MM.1S (cell line): ENCODE data around the gene GAK.

Experiments used
- DNase-seq: peaks from one replicate; pipeline ENCODE4 v3.0.0-alpha.2; 2015
- H2AFZ ChIP-seq: fragments of 300-600 bp; sonication (generic); 2 replicates; pipeline ENCODE4 v1.6.0; 2016; ENCODE audit warnings: antibody characterized with exemption, low read length
- H3F3A ChIP-seq: fragments of 300-600 bp; sonication (generic); 2 replicates; pipeline ENCODE4 v1.6.1; 2016; ENCODE audit warnings: mild to moderate bottlenecking, antibody characterized with exemption, low read length, moderate library complexity, mixed read lengths; ENCODE audit not compliant: insufficient read depth
- H3K27ac ChIP-seq: fragments of 300-600 bp; sonication (generic); 2 replicates; pipeline ENCODE4 v1.5.1; 2016; ENCODE audit warnings: mild to moderate bottlenecking, low read length
- H3K27me3 ChIP-seq: fragments of 300-600 bp; sonication (generic); replicated peaks from 2 replicates; pipeline ENCODE4 v1.6.0; 2016; ENCODE audit warnings: low read length; ENCODE audit not compliant: insufficient read depth
- H3K36me3 ChIP-seq: fragments of 300-600 bp; sonication (generic); replicated peaks from 2 replicates; pipeline ENCODE4 v1.6.1; 2016; ENCODE audit warnings: mild to moderate bottlenecking, low read length, mixed read lengths; ENCODE audit not compliant: insufficient read depth
- H3K4me1 ChIP-seq: fragments of 300-600 bp; sonication (generic); 2 replicates; pipeline ENCODE4 v1.6.1; 2016; ENCODE audit warnings: low read length, mixed read lengths
- H3K4me2 ChIP-seq: fragments of 300-600 bp; sonication (generic); 2 replicates; pipeline ENCODE4 v1.6.0; 2016; ENCODE audit warnings: low read depth, low read length
- H3K4me3 ChIP-seq: fragments of 300-600 bp; sonication (generic); 2 replicates; pipeline ENCODE4 v1.5.1; 2016; ENCODE audit warnings: low read length, mixed read lengths
- H3K79me2 ChIP-seq: fragments of 300-600 bp; sonication (generic); 2 replicates; pipeline ENCODE4 v1.6.1; 2016; ENCODE audit warnings: mixed run types, low read length, mixed read lengths
- H3K9ac ChIP-seq: fragments of 300-600 bp; sonication (generic); 2 replicates; pipeline ENCODE4 v1.6.1; 2016; ENCODE audit warnings: low read length, mixed read lengths
- H3K9me2 ChIP-seq: fragments of 300-600 bp; sonication (generic); replicated peaks from 2 replicates; pipeline ENCODE4 v1.6.1; 2016; ENCODE audit warnings: mild to moderate bottlenecking, low read length, mixed read lengths; ENCODE audit not compliant: insufficient read depth
- H3K9me3 ChIP-seq: fragments of 300-600 bp; sonication (generic); replicated peaks from 2 replicates; pipeline ENCODE4 v1.6.1; 2016; ENCODE audit warnings: mild to moderate bottlenecking, low read length, mixed read lengths; ENCODE audit not compliant: insufficient read depth
- H4K20me1 ChIP-seq: fragments of 300-600 bp; sonication (generic); 2 replicates; pipeline ENCODE4 v1.6.1; 2016; ENCODE audit warnings: mild to moderate bottlenecking, low read length, moderate library complexity, mixed read lengths; ENCODE audit not compliant: insufficient read depth
- CTCF ChIP-seq: fragments of 300-600 bp; sonication (generic); IDR thresholded peaks from 2 replicates; pipeline ENCODE4 v1.5.1; 2016; ENCODE audit warnings: antibody characterized with exemption, low read length, mixed read lengths
- EZH2 ChIP-seq: fragments of 300-600 bp; sonication (generic); optimal IDR thresholded peaks from 2 replicates; pipeline ENCODE3; 2017; ENCODE audit warnings: low read depth, mild to moderate bottlenecking, antibody characterized with exemption, low read length, mixed read lengths
- EZH2phosphoT487 ChIP-seq: fragments of 300-600 bp; sonication (generic); IDR thresholded peaks from 2 replicates; pipeline ENCODE4 v1.6.1; 2018; ENCODE audit warnings: antibody characterized with exemption, low read length

GAK gene

GRCh38 chr4:837772-838171 is 94.3 kb downstream of the GAK start:
- Histone ChIP-seq H2AFZ (no peak overlapping the region), H3K9me2 (no peaks in the 10 kb centered on the region), H4K20me1 (no peaks in the 10 kb centered on the region), H3K9ac (no peak overlapping the region), H3K27ac (no peak overlapping the region), H3K79me2 (no peaks in the 10 kb centered on the region), H3K4me3 (no peak overlapping the region), H3K27me3 (no peaks in the 10 kb centered on the region), H3F3A (no peaks in the 10 kb centered on the region), H3K4me1 (no peaks in the 10 kb centered on the region), H3K9me3 (no peaks in the 10 kb centered on the region), H3K36me3 (no peaks in the 10 kb centered on the region), H3K4me2 (no peak overlapping the region)
- TF ChIP-seq CTCF: no peak
- no peak for TF ChIP-seq EZH2
- TF ChIP-seq EZH2phosphoT487: no peak
- no peak for DNase-seq

GRCh38 chr4:836750-837301 is 95.3 kb downstream of the GAK start:
- Histone ChIP-seq H3K27ac (no peak overlapping the region), H3K4me2 (no peak overlapping the region), H3K4me3 (no peak overlapping the region), H3F3A (no peaks in the 10 kb centered on the region), H3K27me3 (no peaks in the 10 kb centered on the region), H3K9ac (no peak overlapping the region), H3K9me3 (no peaks in the 10 kb centered on the region), H4K20me1 (no peaks in the 10 kb centered on the region), H2AFZ (no peak overlapping the region), H3K79me2 (no peaks in the 10 kb centered on the region), H3K36me3 (no peaks in the 10 kb centered on the region), H3K4me1 (no peaks in the 10 kb centered on the region), H3K9me2 (no peaks in the 10 kb centered on the region)
- DNase-seq: no peak
- TF ChIP-seq CTCF: no peak
- TF ChIP-seq EZH2: no peak
- no peak for TF ChIP-seq EZH2phosphoT487

- Histone ChIP-seq H3K9me3 (no peaks in the 10 kb centered on the region), H3K4me3 (no peak overlapping the region), H3K79me2 (no peaks in the 10 kb centered on the region), H3K9me2 (no peaks in the 10 kb centered on the region), H2AFZ (no peak overlapping the region), H3K4me1 (no peaks in the 10 kb centered on the region), H3K27ac (no peak overlapping the region), H3K36me3 (no peaks in the 10 kb centered on the region), H3K4me2 (no peak overlapping the region), H4K20me1 (no peaks in the 10 kb centered on the region), H3F3A (no peaks in the 10 kb centered on the region), H3K9ac (no peak overlapping the region), H3K27me3 (no peaks in the 10 kb centered on the region)
- TF ChIP-seq EZH2 (no peak), EZH2phosphoT487 (no peak), CTCF (no peak)
- no peak for DNase-seq
These were observed 96.1 kb downstream of the GAK start for GRCh38 chr4:836003-836511.
